Measurements from ENCODE around the gene SMAD3.
A peak's percentile ranks its signal among the peaks of the same experiment; 100 is the strongest.

SMAD3 gene

GRCh38 chr15:67227431-67227830, 162.0 kb downstream of the SMAD3 start:
- TF ChIP-seq ZNF274 (IDR thresholded peaks at IDR 0.05; ENCODE audit: low read depth, low read length): no peak
- no peak overlapping the region for H3K4me3 ChIP-seq (ENCODE audit: low read length)

GRCh38 chr15:67227846-67228245, 162.4 kb downstream of the SMAD3 start:
- no peak for TF ChIP-seq ZNF274 (IDR thresholded peaks at IDR 0.05; ENCODE audit: low read depth, low read length)
- H3K4me3 ChIP-seq (ENCODE audit: low read length): no peak overlapping the region

- no peak overlapping the region for H3K4me3 ChIP-seq (ENCODE audit: low read length)
- no peak for TF ChIP-seq ZNF274 (IDR thresholded peaks at IDR 0.05; ENCODE audit: low read depth, low read length)
These were observed 162.9 kb downstream of the SMAD3 start for GRCh38 chr15:67228286-67228685.

GRCh38 chr15:67230504-67230903, 165.1 kb downstream of the SMAD3 start:
- TF ChIP-seq ZNF274 (IDR thresholded peaks at IDR 0.05; ENCODE audit: low read depth, low read length): no peak
- H3K4me3 ChIP-seq (ENCODE audit: low read length): no peak overlapping the region

GRCh38 chr15:67232591-67232990, 167.2 kb downstream of the SMAD3 start:
- TF ChIP-seq ZNF274 (IDR thresholded peaks at IDR 0.05; ENCODE audit: low read depth, low read length): no peak
- no peak overlapping the region for H3K4me3 ChIP-seq (ENCODE audit: low read length)

GRCh38 chr15:67240235-67241131, 175.1 kb downstream of the SMAD3 start:
- H3K4me3 ChIP-seq (ENCODE audit: low read length): peak overlapping the region; percentile 14; the same call in 1 of the 2 replicates
- no peak for TF ChIP-seq ZNF274 (IDR thresholded peaks at IDR 0.05; ENCODE audit: low read depth, low read length)

- peak overlapping the region; percentile 90; the same call in 1 of the 2 replicates for H3K4me3 ChIP-seq (ENCODE audit: low read length)
- TF ChIP-seq ZNF274 (IDR thresholded peaks at IDR 0.05; ENCODE audit: low read depth, low read length): no peak
These were observed 175.9 kb downstream of the SMAD3 start for GRCh38 chr15:67241132-67241855.

GRCh38 chr15:67242708-67243111, 177.3 kb downstream of the SMAD3 start:
- TF ChIP-seq ZNF274 (IDR thresholded peaks at IDR 0.05; ENCODE audit: low read depth, low read length): no peak

More at GRCh38 chr15:67242708-67243111, 177.3 kb downstream of the SMAD3 start:
- H3K4me3 ChIP-seq (ENCODE audit: low read length): no peak overlapping the region

Measured in GM08714 (cell line).